ENCODE measurements around the gene PLOD2. TPM values are rescaled to one million over a fixed set of nuclear protein-coding genes. Genes with fewer than 3 reads are reported as not detected.

PLOD2 gene
- total and polyA plus RNA-seq, 2 of the 8 experiments (the other 6 are each of a cell fraction or from before 2014, with no cell fraction given), result 4.0 to 28.7 TPM

DNA sequence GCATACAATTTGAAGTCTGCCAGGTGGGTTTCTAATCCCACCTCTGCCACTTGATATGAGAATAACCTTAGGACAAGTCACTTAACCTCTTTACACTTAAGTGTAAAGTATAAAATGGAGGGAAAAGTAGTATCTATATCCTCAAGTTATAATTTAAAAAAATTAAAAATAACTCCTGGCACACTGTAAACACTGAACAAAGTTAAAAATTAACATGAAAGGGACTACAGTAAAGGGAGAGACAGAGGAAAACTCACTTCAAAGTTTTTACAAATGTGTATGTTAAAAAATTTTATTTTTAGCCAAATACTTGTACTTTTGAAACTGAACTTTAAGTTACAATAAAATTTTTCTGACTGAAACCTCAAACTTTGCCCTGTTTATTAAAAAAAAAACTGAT, 49.6 kb downstream of the PLOD2 start:
- FAIRE-seq, result no peak
- Histone ChIP-seq H2AK5ac (ENCODE audit: low read depth, low read length) (no peak overlapping the region), H3K4me1 (replicated peaks in 1 of 4; ENCODE audit: control insufficient read depth in 3 of 4, insufficient read depth in 4 of 4, low read length in 3 of 4) (no peaks in the 10 kb centered on the region), H4K8ac (ENCODE audit: extremely low read depth, insufficient read depth, low read length) (no peak overlapping the region), H4K5ac (ENCODE audit: insufficient read length, low read depth, low read length) (no peak overlapping the region), H2BK15ac (ENCODE audit: low read length) (no peak overlapping the region), H3K79me2 (ENCODE audit: control insufficient read depth in 1 of 2, insufficient read depth in 2 of 2, low read length in 2 of 2) (no peaks in the 10 kb centered on the region), H3K27me3 (replicated peaks in 1 of 4; ENCODE audit: control insufficient read depth in 3 of 4, extremely low read depth in 1 of 4, insufficient read depth in 3 of 4, low read length in 3 of 4) (no peaks in the 10 kb centered on the region), H3K23ac (ENCODE audit: insufficient read length) (no peak overlapping the region), H2BK120ac (replicated peaks; ENCODE audit: low read depth, low read length) (no peak overlapping the region), H3K9me3 (ENCODE audit: insufficient read depth in 2 of 2, low read depth in 1 of 2, low read length in 1 of 2) (no peaks in the 10 kb centered on the region), H3K79me1 (ENCODE audit: low read depth, low read length) (no peaks in the 10 kb centered on the region), H2BK5ac (ENCODE audit: low read depth, low read length) (no peak overlapping the region), H3K4me3 (ENCODE audit: extremely low read depth in 1 of 4, insufficient read depth in 2 of 4, low read depth in 3 of 4, low read length in 4 of 4) (no peak overlapping the region), H3K36me3 (ENCODE audit: control insufficient read depth in 2 of 4, insufficient read depth in 4 of 4, low read length in 3 of 4) (peaks cover 0 to under 1% (median 0%) of the 10 kb centered on the region in 4 experiments; a peak in 1 of 8 replicates), H3K14ac (ENCODE audit: insufficient read length) (no peak overlapping the region), H3K4ac (replicated peaks; ENCODE audit: insufficient read length, low read depth, low read length) (no peak overlapping the region), H3K18ac (ENCODE audit: extremely low read depth, low read length) (no peak overlapping the region), H3K4me2 (ENCODE audit: insufficient read depth in 1 of 2, low read depth in 2 of 2, low read length in 2 of 2) (no peak overlapping the region), H3K23me2 (ENCODE audit: low read depth, low read length) (no peaks in the 10 kb centered on the region), H4K20me1 (replicated peaks in 1 of 2; ENCODE audit: control insufficient read depth in 1 of 2, insufficient read depth in 2 of 2, low read length in 2 of 2) (no peaks in the 10 kb centered on the region), H2BK12ac (ENCODE audit: low read depth, low read length) (no peak overlapping the region), H2BK20ac (ENCODE audit: low read length) (no peak overlapping the region), H2AFZ (ENCODE audit: low read length) (no peak overlapping the region), H3K56ac (replicated peaks; ENCODE audit: insufficient read length, low read depth, low read length) (no peak overlapping the region), H4K91ac (replicated peaks; ENCODE audit: insufficient read length, low read length) (no peak overlapping the region), H3K9ac (replicated peaks in 1 of 4; ENCODE audit: extremely low read depth in 1 of 4, low read depth in 3 of 4, low read length in 3 of 4) (no peak overlapping the region), H3K27ac (ENCODE audit: low read depth, low read length) (no peak overlapping the region)
- POLR2A ChIA-PET (ENCODE audit: partially characterized antibody), result no interaction called here
- CTCF ChIA-PET (ENCODE audit: partially characterized antibody), result no interaction called here
- no peak for DNase-seq (ENCODE audit: low read depth in 1 of 2, low spot score in 2 of 2)
- TF ChIP-seq NRF1 (IDR thresholded peaks at IDR 0.05; ENCODE audit: low read depth, low read length) (no peak), SUZ12 (IDR thresholded peaks at IDR 0.05; ENCODE audit: low read length) (no peak), FOSL1 (IDR thresholded peaks at IDR 0.05; ENCODE audit: insufficient read depth, low read depth, low read length) (no peak), EZH2 (IDR thresholded peaks at IDR 0.05; ENCODE audit: low read depth, low read length, severe bottlenecking) (no peak), SAP30 (IDR thresholded peaks at IDR 0.05; ENCODE audit: insufficient read depth, insufficient replicate concordance, low read length) (no peak), RFX5 (IDR thresholded peaks at IDR 0.05; ENCODE audit: borderline replicate concordance, low read depth, low read length) (no peak), GTF2F1 (IDR thresholded peaks at IDR 0.05; ENCODE audit: borderline replicate concordance, low read depth, low read length) (no peak), SIN3A (conservative IDR thresholded peaks at IDR 0.05 in 1 of 2, IDR thresholded peaks at IDR 0.05 in 1 of 2; ENCODE audit: low read depth in 1 of 2, low read length in 2 of 2) (no peak), CTBP2 (IDR thresholded peaks at IDR 0.05; ENCODE audit: borderline replicate concordance, insufficient read depth, insufficient read length, low read length) (no peak), ATF3 (IDR thresholded peaks at IDR 0.05; ENCODE audit: insufficient read depth, low read depth, low read length) (no peak), EGR1 (IDR thresholded peaks at IDR 0.05; ENCODE audit: borderline replicate concordance, low read depth, low read length) (no peak), USF2 (IDR thresholded peaks at IDR 0.05; ENCODE audit: low read length) (no peak), CHD1 (IDR thresholded peaks at IDR 0.05; ENCODE audit: low read depth, low read length) (no peak)

All from H1 (cell line).